C4-2B (cell line): ENCODE data around the gene TMEM240.

Experiments
- H3K27ac ChIP-seq: fragments of 450-650 bp; 2 replicates; pipeline ENCODE4 v1.5.1; 2017
- ZFX ChIP-seq: fragments of 450-650 bp; IDR thresholded peaks from 2 replicates; pipeline ENCODE4 v1.6.1; 2017
- TF ChIP-seq, protein P1 (sequence below): fragments of 450-650 bp; conservative IDR thresholded peaks from 2 replicates; pipeline ENCODE4 v1.5.1; 2017; ENCODE audit warnings: mild to moderate bottlenecking

Gene TMEM240

GRCh38 chr1:1573843-1574720 is 33.7 kb upstream of the TMEM240 start:
- peak overlapping the region; percentile 99 for H3K27ac ChIP-seq
- TF ChIP-seq, protein P1, sequence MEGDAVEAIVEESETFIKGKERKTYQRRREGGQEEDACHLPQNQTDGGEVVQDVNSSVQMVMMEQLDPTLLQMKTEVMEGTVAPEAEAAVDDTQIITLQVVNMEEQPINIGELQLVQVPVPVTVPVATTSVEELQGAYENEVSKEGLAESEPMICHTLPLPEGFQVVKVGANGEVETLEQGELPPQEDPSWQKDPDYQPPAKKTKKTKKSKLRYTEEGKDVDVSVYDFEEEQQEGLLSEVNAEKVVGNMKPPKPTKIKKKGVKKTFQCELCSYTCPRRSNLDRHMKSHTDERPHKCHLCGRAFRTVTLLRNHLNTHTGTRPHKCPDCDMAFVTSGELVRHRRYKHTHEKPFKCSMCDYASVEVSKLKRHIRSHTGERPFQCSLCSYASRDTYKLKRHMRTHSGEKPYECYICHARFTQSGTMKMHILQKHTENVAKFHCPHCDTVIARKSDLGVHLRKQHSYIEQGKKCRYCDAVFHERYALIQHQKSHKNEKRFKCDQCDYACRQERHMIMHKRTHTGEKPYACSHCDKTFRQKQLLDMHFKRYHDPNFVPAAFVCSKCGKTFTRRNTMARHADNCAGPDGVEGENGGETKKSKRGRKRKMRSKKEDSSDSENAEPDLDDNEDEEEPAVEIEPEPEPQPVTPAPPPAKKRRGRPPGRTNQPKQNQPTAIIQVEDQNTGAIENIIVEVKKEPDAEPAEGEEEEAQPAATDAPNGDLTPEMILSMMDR = no peak
- no peak for TF ChIP-seq ZFX

DNA sequence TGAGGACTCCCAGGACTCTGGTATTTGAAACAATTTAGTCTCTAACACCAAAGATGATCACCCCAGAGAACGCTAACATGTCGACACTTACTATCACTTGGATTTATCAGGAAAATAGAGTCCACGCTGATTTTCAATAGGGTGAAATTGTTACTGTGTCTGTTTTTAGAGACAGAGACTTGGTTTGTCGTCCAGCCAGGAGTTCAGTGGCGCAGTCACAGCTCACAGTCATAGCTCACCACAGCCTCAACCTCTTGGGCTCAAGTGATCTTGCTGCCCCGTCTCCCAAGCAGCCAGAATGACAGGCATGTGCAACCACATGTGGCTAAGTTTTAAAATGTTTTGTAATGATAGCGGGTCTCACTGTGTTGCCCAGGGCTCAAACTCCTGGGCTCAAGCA is 28.9 kb upstream of the TMEM240 start:
- TF ChIP-seq, protein P1 = no peak
- TF ChIP-seq ZFX = no peak
- no peak overlapping the region for H3K27ac ChIP-seq

DNA sequence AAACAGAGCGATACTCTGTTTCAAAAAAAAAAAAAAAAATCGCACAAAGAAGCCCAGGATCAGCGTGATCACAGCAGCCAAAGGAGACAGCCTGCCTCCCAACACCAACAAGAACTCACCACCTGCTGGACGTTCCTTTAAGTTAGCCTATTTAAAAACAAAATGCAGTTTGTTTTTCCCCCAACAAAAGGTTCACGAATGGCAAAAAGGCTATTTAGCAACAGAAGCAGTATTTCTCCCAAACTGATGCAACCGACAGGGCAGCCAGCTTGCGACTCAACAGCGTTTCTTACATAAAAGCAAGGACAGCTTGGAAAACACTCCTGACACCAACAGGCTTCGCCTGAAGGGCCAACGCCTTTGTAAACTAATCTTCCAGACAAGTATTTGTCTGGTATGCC is 27.5 kb upstream of the TMEM240 start:
- no peak overlapping the region for H3K27ac ChIP-seq
- TF ChIP-seq, protein P1 = no peak
- TF ChIP-seq ZFX = no peak

DNA sequence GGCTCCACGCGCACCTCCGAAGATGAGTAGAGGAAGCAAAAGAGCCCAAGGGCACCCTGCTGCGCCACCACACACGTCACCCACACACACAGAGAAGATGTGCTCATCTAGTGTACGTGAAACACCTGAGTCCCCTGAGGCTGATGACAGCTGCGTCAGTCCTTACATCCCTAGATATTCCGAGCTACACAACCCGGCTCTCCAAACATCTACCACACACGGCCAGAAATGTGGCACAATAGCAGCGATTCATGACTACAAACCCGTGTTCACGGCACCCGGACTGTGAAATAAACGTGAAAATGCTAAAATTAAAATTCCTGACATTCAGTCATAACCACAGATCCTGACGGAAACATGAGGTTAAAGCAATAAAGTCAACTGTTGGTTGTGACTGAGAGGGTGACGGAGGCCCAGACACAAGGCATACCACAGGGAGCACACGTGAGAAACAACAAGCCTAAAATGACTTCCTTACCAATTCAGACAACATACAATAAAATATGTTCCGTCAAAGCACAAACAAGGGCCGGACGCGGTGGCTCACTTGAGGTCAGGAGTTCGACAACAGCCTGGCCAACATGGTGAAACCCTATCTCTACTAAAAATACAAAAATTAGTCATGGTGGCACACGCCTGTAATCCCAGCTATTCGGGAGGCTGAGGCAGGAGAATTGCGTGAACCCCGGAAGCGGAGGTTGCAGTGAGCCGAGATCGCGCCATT is 26.9 kb upstream of the TMEM240 start:
- no peak for TF ChIP-seq ZFX
- TF ChIP-seq, protein P1 = no peak
- H3K27ac ChIP-seq = no peak overlapping the region

GRCh38 chr1:1565340-1565739 is 24.9 kb upstream of the TMEM240 start:
- peak overlapping the region; percentile 18; the same call in 1 of the 2 replicates for H3K27ac ChIP-seq
- no peak for TF ChIP-seq ZFX
- TF ChIP-seq, protein P1 = no peak

GRCh38 chr1:1564268-1564667 is 23.8 kb upstream of the TMEM240 start:
- no peak for TF ChIP-seq ZFX
- TF ChIP-seq, protein P1 = no peak
- no peak overlapping the region for H3K27ac ChIP-seq

DNA sequence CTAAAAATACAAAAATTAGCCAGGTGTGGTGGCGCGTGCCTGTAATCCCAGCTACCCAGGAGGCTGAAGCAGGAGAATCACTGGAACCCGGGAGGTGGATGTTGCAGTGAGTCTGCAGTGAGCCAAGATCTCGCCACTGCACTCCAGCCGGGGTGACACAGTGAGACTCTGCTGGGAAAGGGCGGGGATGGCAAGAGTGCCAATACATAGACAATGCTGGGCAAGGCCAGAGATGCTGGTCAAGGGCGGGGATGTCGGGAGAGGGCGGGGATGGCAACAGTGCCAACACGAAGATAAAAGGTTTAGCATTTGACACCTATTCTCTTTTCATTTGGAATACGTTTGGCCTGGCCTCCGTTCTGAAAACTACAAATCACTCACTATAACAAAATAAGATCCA is 23.3 kb upstream of the TMEM240 start:
- TF ChIP-seq, protein P1 = no peak
- TF ChIP-seq ZFX = no peak
- no peak overlapping the region for H3K27ac ChIP-seq
